Uterus (tissue), 2 donors: ENCODE results near the gene USH1G.

Experiments used
- CTCF ChIP-seq, 4 experiments: fragments of 200-600 bp in 2 of 4; fragments of 450-650 bp in 2 of 4; sonication (generic) in 2 of 4; IDR thresholded peaks; one replicate each; pipeline ENCODE4 v1.5.1; 2016 to 2019; ENCODE audit warnings: antibody characterized with exemption in 4 of 4, mild to moderate bottlenecking in 2 of 4, moderate library complexity in 1 of 4
- POLR2A ChIP-seq, 2 donors: fragments of 450-650 bp; IDR thresholded peaks; one replicate each; pipeline ENCODE4 v1.6.1; 2016; ENCODE audit warnings: antibody characterized with exemption in 2 of 2, mild to moderate bottlenecking in 1 of 2, moderate library complexity in 1 of 2

DNA sequence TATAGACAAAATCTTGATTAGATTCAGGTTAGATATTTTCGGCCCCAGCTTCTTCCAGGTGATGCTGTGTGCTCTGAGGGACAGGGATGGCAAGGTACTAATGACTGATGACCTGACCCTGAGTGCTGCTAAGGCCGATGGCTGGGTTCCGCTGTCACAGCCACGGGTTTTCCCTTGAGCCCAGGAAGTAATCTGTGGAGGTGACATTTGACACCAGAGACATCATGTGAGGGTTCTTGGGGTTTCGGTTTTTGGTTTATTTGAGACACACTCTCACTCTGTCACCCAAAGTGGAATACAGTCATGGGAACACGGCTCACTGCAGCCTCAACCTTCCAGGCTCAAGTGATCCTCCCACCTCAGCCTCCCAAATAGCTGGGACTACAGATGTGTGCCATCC lies 22.5 kb upstream of the USH1G start:
- TF ChIP-seq POLR2A (IDR thresholded peaks at IDR 0.05) (no peak), CTCF (IDR thresholded peaks at IDR 0.05) (no peak)
